ENCODE results near the gene CCDC69.

- no peak for TF ChIP-seq EZH2 (IDR thresholded peaks at IDR 0.05; ENCODE audit: borderline replicate concordance, control insufficient read depth, low read depth, low read length)
- no peak for TF ChIP-seq ELK1 (IDR thresholded peaks at IDR 0.05; ENCODE audit: low read depth, low read length)
- TF ChIP-seq EP300 (IDR thresholded peaks at IDR 0.05; ENCODE audit: borderline replicate concordance in 1 of 2, control insufficient read depth in 1 of 2, low read depth in 2 of 2, low read length in 2 of 2), result no peak
- TF ChIP-seq ATF2 (IDR thresholded peaks at IDR 0.05; ENCODE audit: low read length), result no peak
- no peak for TF ChIP-seq NFYA (IDR thresholded peaks at IDR 0.05; ENCODE audit: borderline replicate concordance, low read depth, low read length)
- TF ChIP-seq MEF2A (IDR thresholded peaks at IDR 0.05; ENCODE audit: insufficient read depth, low read depth, low read length), result no peak
- no peak for TF ChIP-seq BACH1 (IDR thresholded peaks at IDR 0.05; ENCODE audit: borderline replicate concordance)
- no peak for TF ChIP-seq YY1 (IDR thresholded peaks at IDR 0.05; ENCODE audit: low read depth, low read length)
Observed at GRCh38 chr5:151253605-151253950, 29.7 kb upstream of the CCDC69 start.

Measured in GM12878 (cell line).